GM19397 (cell line): ENCODE measurements around the gene DACT3.

ENCODE experiments used
- ATAC-seq: cut with Tn5 transposase; IDR thresholded peaks from one replicate; pipeline ENCODE4 v1.9.1; 2021; ENCODE audit warnings: mild to moderate bottlenecking, moderate library complexity; ENCODE audit not compliant: unreplicated experiment

DACT3 gene

GRCh38 chr19:46661020-46661731 lies at the start of gene DACT3:
DACT3 (minus strand) TSS chr19:46661182; CDS start chr19:46661064, 118 bp downstream.
- peak; percentile 94 for ATAC-seq

GRCh38 chr19:46710687-46711086 lies 49.7 kb upstream of the DACT3 start:
- no peak for ATAC-seq

GRCh38 chr19:46704379-46705076 lies 43.5 kb upstream of the DACT3 start:
- ATAC-seq, result no peak

- ATAC-seq, result no peak
Observed at GRCh38 chr19:46700704-46701103, 39.7 kb upstream of the DACT3 start.

- ATAC-seq, result no peak
Observed at GRCh38 chr19:46698395-46699321, 37.7 kb upstream of the DACT3 start.

GRCh38 chr19:46697204-46697960 lies 36.4 kb upstream of the DACT3 start:
- no peak for ATAC-seq

- ATAC-seq, result no peak
Observed at GRCh38 chr19:46696866-46697203, 35.9 kb upstream of the DACT3 start.

GRCh38 chr19:46696052-46696451 lies 35.1 kb upstream of the DACT3 start:
- ATAC-seq, result no peak

GRCh38 chr19:46693760-46694159 lies 32.8 kb upstream of the DACT3 start:
- ATAC-seq, result no peak

- ATAC-seq, result no peak
Observed at GRCh38 chr19:46692918-46693722, 32.1 kb upstream of the DACT3 start.

GRCh38 chr19:46691948-46692347 lies 31.0 kb upstream of the DACT3 start:
- no peak for ATAC-seq

- no peak for ATAC-seq
Observed at GRCh38 chr19:46691104-46691503, 30.1 kb upstream of the DACT3 start.

GRCh38 chr19:46689358-46689757 lies 28.4 kb upstream of the DACT3 start:
- no peak for ATAC-seq

- ATAC-seq, result no peak
Observed at GRCh38 chr19:46687438-46688145, 26.6 kb upstream of the DACT3 start.

- no peak for ATAC-seq
Observed at GRCh38 chr19:46685189-46685588, 24.2 kb upstream of the DACT3 start.

- no peak for ATAC-seq
Observed at GRCh38 chr19:46678110-46678732, 17.2 kb upstream of the DACT3 start.

GRCh38 chr19:46674416-46675178 lies 13.6 kb upstream of the DACT3 start:
- ATAC-seq, result no peak

GRCh38 chr19:46670813-46671212 lies 9.8 kb upstream of the DACT3 start:
- no peak for ATAC-seq
